Karpas-422 (cell line): ENCODE measurements around the gene SRBD1. TPM values are rescaled to one million over a fixed set of nuclear protein-coding genes. Genes with fewer than 3 reads are reported as not detected.

Experiments
- DNase-seq: peaks from one replicate; pipeline ENCODE4 v3.0.0-alpha.2; 2015
- H2AFZ ChIP-seq: fragments of 200-600 bp; sonication (generic); 2 replicates; pipeline ENCODE4 v1.6.1; 2014; ENCODE audit warnings: antibody characterized with exemption, low read length, mixed read lengths
- H3K27ac ChIP-seq: fragments of 200-600 bp; sonication (generic); 2 replicates; pipeline ENCODE4 v1.5.1; 2014; ENCODE audit warnings: mild to moderate bottlenecking, low read length, moderate library complexity
- H3K27me3 ChIP-seq: fragments of 200-600 bp; sonication (generic); 2 replicates; pipeline ENCODE4 v1.6.1; 2014; ENCODE audit warnings: low read length, mixed read lengths
- H3K36me3 ChIP-seq: fragments of 200-600 bp; sonication (generic); 2 replicates; pipeline ENCODE4 v1.6.1; 2014; ENCODE audit warnings: low read length, mixed read lengths; ENCODE audit not compliant: insufficient read depth
- H3K4me1 ChIP-seq: fragments of 200-600 bp; sonication (generic); 2 replicates; pipeline ENCODE4 v1.6.1; 2014; ENCODE audit warnings: mild to moderate bottlenecking, low read length, mixed read lengths
- H3K4me2 ChIP-seq: fragments of 200-600 bp; sonication (generic); 2 replicates; pipeline ENCODE4 v1.6.1; 2014; ENCODE audit warnings: low read length, low read depth, mild to moderate bottlenecking; ENCODE audit not compliant: poor library complexity, severe bottlenecking
- H3K4me3 ChIP-seq: fragments of 200-600 bp; sonication (generic); 2 replicates; pipeline ENCODE4 v1.5.1; 2014; ENCODE audit warnings: mild to moderate bottlenecking, antibody characterized with exemption, low read length, mixed read lengths
- H3K79me2 ChIP-seq: fragments of 200-600 bp; sonication (generic); 2 replicates; pipeline ENCODE4 v1.6.1; 2014; ENCODE audit warnings: mild to moderate bottlenecking, low read length, mixed read lengths
- H3K9ac ChIP-seq: fragments of 200-600 bp; sonication (generic); 2 replicates; pipeline ENCODE4 v1.6.0; 2014; ENCODE audit warnings: low read length
- H3K9me2 ChIP-seq: fragments of 200-600 bp; sonication (generic), shearing (Covaris generic); replicated peaks from 2 replicates; pipeline ENCODE4 v1.6.0; 2014; ENCODE audit warnings: mild to moderate bottlenecking, low read length, moderate library complexity; ENCODE audit not compliant: insufficient read depth
- H3K9me3 ChIP-seq: fragments of 300-700, 200-600 bp; sonication (generic); 2 replicates; pipeline ENCODE4 v1.6.1; 2014; ENCODE audit warnings: low read length, mixed read lengths
- H4K20me1 ChIP-seq: fragments of 200-600 bp; sonication (generic); 2 replicates; pipeline ENCODE4 v1.6.1; 2014; ENCODE audit warnings: mild to moderate bottlenecking, antibody characterized with exemption, low read length, low read depth; ENCODE audit not compliant: insufficient read depth
- total RNA-seq: library from RNA; depleted of rRNA; stranded (reverse); fragments of >200 nt; shearing (Covaris generic); gene quantifications from 2 replicates; pipeline ENCODE4 v1.2.3, GENCODE V29; 2014; ENCODE audit warnings: low replicate concordance

Gene SRBD1
- total RNA-seq, 1 experiment from 2014 or later, result 29.7 TPM

GRCh38 chr2:45458909-45459563 lies 152.0 kb downstream of the SRBD1 start:
- H3K9ac ChIP-seq, result no peak overlapping the region
- H3K27ac ChIP-seq, result no peak overlapping the region
- no peaks in the 10 kb centered on the region for H3K36me3 ChIP-seq
- H3K9me3 ChIP-seq, result no peaks in the 10 kb centered on the region
- no peak overlapping the region for H2AFZ ChIP-seq
- H3K4me1 ChIP-seq, result no peaks in the 10 kb centered on the region
- no peaks in the 10 kb centered on the region for H3K27me3 ChIP-seq
- no peaks in the 10 kb centered on the region for H3K9me2 ChIP-seq
- no peak overlapping the region for H3K4me2 ChIP-seq
- no peak overlapping the region for H3K4me3 ChIP-seq
- no peak for DNase-seq
- no peaks in the 10 kb centered on the region for H4K20me1 ChIP-seq
- H3K79me2 ChIP-seq, result no peaks in the 10 kb centered on the region

- Histone ChIP-seq H3K9me2 (no peaks in the 10 kb centered on the region), H4K20me1 (no peaks in the 10 kb centered on the region), H3K4me2 (no peak overlapping the region), H3K9me3 (no peaks in the 10 kb centered on the region), H3K9ac (no peak overlapping the region), H3K27me3 (no peaks in the 10 kb centered on the region), H2AFZ (no peak overlapping the region), H3K36me3 (no peaks in the 10 kb centered on the region), H3K79me2 (no peaks in the 10 kb centered on the region), H3K4me3 (no peak overlapping the region), H3K4me1 (no peaks in the 10 kb centered on the region; the same call in 1 of the 2 replicates), H3K27ac (no peak overlapping the region)
- no peak for DNase-seq
Observed at GRCh38 chr2:45457211-45457945, 153.7 kb downstream of the SRBD1 start.

DNA sequence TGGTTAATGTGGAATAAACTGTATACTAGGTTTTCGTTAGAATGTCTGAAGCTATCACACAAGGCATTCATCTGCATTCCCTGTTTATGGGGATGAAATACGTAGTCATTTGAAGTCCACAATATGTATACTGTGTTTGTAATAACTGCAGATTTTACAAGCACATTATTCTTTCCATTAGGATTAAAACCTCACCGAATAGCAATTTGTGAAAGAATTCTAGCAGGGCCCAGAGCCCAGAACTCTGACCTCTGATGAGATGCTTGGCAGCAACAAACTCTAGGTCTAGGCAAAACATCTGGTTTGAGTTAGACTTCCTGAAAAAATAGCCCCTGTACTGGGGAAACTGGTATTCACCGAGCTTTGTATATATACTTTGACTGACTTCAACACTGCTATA lies 158.2 kb downstream of the SRBD1 start:
- no peaks in the 10 kb centered on the region for H3K9me2 ChIP-seq
- H3K36me3 ChIP-seq, result no peaks in the 10 kb centered on the region
- H3K4me2 ChIP-seq, result no peak overlapping the region
- H3K9ac ChIP-seq, result no peak overlapping the region
- H3K9me3 ChIP-seq, result no peaks in the 10 kb centered on the region
- no peak overlapping the region for H2AFZ ChIP-seq
- no peaks in the 10 kb centered on the region; the same call in 1 of the 2 replicates for H3K4me1 ChIP-seq
- H3K79me2 ChIP-seq, result no peaks in the 10 kb centered on the region
- H3K4me3 ChIP-seq, result no peak overlapping the region
- H4K20me1 ChIP-seq, result no peaks in the 10 kb centered on the region
- no peaks in the 10 kb centered on the region for H3K27me3 ChIP-seq
- H3K27ac ChIP-seq, result no peak overlapping the region
- no peak for DNase-seq

- H3K4me2 ChIP-seq, result no peak overlapping the region
- no peaks in the 10 kb centered on the region for H3K9me3 ChIP-seq
- DNase-seq, result no peak
- no peaks in the 10 kb centered on the region for H3K79me2 ChIP-seq
- H3K27ac ChIP-seq, result no peak overlapping the region
- H3K9ac ChIP-seq, result no peak overlapping the region
- no peak overlapping the region for H2AFZ ChIP-seq
- no peaks in the 10 kb centered on the region for H3K36me3 ChIP-seq
- H3K4me1 ChIP-seq, result no peaks in the 10 kb centered on the region; the same call in 1 of the 2 replicates
- no peaks in the 10 kb centered on the region for H3K27me3 ChIP-seq
- no peak overlapping the region for H3K4me3 ChIP-seq
- no peaks in the 10 kb centered on the region for H4K20me1 ChIP-seq
- H3K9me2 ChIP-seq, result no peaks in the 10 kb centered on the region
Observed at GRCh38 chr2:45450634-45451033, 160.4 kb downstream of the SRBD1 start.

DNA sequence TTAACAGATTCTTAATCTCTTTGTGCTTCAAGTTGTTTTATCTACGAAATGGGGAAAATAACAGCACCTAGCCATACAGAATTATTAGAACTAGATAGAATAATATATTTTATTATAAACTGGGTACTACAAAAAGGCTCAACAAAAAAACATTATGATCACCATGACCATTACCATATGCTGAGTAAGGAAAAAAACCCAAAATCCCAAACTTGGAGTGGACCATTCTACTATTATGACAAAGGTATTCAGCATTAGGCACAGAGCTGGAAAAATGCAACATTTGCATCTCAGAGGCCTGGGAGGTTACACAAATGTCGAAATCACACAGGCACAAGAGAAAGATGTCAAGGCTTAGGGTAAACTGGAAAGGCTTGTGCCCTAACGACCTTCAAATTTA lies 162.8 kb downstream of the SRBD1 start:
- Histone ChIP-seq H3K4me1 (peaks cover 5% of the 10 kb centered on the region), H3K36me3 (no peaks in the 10 kb centered on the region), H3K9me3 (no peaks in the 10 kb centered on the region), H3K27ac (no peak overlapping the region), H3K9ac (no peak overlapping the region), H2AFZ (no peak overlapping the region), H3K27me3 (no peaks in the 10 kb centered on the region), H4K20me1 (no peaks in the 10 kb centered on the region), H3K79me2 (no peaks in the 10 kb centered on the region), H3K4me2 (no peak overlapping the region), H3K4me3 (no peak overlapping the region), H3K9me2 (no peaks in the 10 kb centered on the region)
- DNase-seq, result no peak

- Histone ChIP-seq H3K4me2 (no peak overlapping the region), H3K4me3 (no peak overlapping the region), H2AFZ (no peak overlapping the region), H3K79me2 (no peaks in the 10 kb centered on the region), H3K4me1 (peaks cover 12% of the 10 kb centered on the region), H4K20me1 (no peaks in the 10 kb centered on the region), H3K9me2 (no peaks in the 10 kb centered on the region), H3K36me3 (no peaks in the 10 kb centered on the region), H3K27me3 (no peaks in the 10 kb centered on the region), H3K9me3 (no peaks in the 10 kb centered on the region), H3K9ac (no peak overlapping the region), H3K27ac (no peak overlapping the region)
- DNase-seq, result no peak
Observed at GRCh38 chr2:45446016-45446415, 165.1 kb downstream of the SRBD1 start.

- Histone ChIP-seq H3K4me1 (peaks cover 18% of the 10 kb centered on the region), H3K9me2 (no peaks in the 10 kb centered on the region), H3K27me3 (no peaks in the 10 kb centered on the region), H3K9me3 (no peaks in the 10 kb centered on the region), H3K4me3 (no peak overlapping the region), H3K79me2 (no peaks in the 10 kb centered on the region), H3K4me2 (no peak overlapping the region), H3K36me3 (no peaks in the 10 kb centered on the region), H3K9ac (no peak overlapping the region), H2AFZ (no peak overlapping the region), H3K27ac (no peak overlapping the region), H4K20me1 (no peaks in the 10 kb centered on the region)
- DNase-seq, result no peak
Observed at GRCh38 chr2:45445037-45445436, 166.0 kb downstream of the SRBD1 start.

DNA sequence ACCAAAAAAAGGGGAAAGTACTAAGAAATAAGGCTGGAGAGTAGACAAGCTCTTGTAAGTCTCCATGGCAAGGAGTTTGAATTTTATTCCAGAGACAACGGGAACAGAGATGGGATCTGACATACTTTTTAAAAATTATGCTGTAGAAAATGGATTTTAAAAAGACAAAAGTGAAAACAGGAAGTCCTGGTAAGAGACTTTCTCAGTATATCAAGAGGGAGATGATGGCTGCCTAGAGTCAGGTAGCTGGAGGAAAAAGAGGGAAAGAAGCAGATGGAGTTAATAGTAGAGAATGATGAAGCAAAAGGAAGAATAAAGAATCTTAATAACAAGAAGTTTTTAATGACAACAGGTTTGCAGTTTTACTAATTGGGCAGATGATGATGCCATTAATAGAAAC lies 168.1 kb downstream of the SRBD1 start:
- Histone ChIP-seq H3K27me3 (no peaks in the 10 kb centered on the region), H3K9me2 (no peaks in the 10 kb centered on the region), H3K79me2 (no peaks in the 10 kb centered on the region), H3K4me1 (peaks cover 29% of the 10 kb centered on the region), H3K9ac (no peak overlapping the region), H3K4me3 (no peak overlapping the region), H3K27ac (no peak overlapping the region), H3K36me3 (no peaks in the 10 kb centered on the region), H3K4me2 (no peak overlapping the region), H3K9me3 (no peaks in the 10 kb centered on the region), H2AFZ (no peak overlapping the region), H4K20me1 (no peaks in the 10 kb centered on the region)
- DNase-seq, result peak; percentile 40
